ENCODE data around the gene EMILIN3.
A peak's percentile ranks its signal among the peaks of the same experiment; 100 is the strongest.

Gene EMILIN3

DNA sequence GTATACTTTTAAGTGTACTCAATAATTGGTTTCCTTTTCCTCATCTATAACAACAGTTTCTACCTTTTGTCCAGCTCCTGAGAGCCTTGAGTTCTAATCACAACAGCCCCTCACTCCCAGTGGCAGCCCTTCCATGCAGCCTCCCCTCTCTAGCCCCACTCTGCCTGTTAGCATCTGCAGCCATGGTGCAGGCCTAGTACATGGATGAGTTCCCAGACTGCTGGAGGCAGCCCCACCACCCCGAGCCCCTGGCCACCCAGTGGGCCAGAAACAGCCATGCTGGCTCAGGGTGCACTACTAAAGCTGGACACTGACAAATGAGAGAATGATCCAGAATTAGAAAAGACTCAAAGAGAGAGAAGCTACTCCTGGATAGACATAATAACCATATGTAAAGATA lies 35.7 kb downstream of the EMILIN3 start:
- no peak for DNase-seq (ENCODE audit: low read depth)
- no peak overlapping the region for H3K4me3 ChIP-seq (ENCODE audit: low read depth, low read length)
- in situ Hi-C loops (cut with HindIII; ENCODE audit: low sequenced_read_pairs): no loop called here
- TF ChIP-seq, protein P1, sequence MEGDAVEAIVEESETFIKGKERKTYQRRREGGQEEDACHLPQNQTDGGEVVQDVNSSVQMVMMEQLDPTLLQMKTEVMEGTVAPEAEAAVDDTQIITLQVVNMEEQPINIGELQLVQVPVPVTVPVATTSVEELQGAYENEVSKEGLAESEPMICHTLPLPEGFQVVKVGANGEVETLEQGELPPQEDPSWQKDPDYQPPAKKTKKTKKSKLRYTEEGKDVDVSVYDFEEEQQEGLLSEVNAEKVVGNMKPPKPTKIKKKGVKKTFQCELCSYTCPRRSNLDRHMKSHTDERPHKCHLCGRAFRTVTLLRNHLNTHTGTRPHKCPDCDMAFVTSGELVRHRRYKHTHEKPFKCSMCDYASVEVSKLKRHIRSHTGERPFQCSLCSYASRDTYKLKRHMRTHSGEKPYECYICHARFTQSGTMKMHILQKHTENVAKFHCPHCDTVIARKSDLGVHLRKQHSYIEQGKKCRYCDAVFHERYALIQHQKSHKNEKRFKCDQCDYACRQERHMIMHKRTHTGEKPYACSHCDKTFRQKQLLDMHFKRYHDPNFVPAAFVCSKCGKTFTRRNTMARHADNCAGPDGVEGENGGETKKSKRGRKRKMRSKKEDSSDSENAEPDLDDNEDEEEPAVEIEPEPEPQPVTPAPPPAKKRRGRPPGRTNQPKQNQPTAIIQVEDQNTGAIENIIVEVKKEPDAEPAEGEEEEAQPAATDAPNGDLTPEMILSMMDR (IDR thresholded peaks at IDR 0.05; ENCODE audit: low read depth, low read length, missing control alignments): no peak

DNA sequence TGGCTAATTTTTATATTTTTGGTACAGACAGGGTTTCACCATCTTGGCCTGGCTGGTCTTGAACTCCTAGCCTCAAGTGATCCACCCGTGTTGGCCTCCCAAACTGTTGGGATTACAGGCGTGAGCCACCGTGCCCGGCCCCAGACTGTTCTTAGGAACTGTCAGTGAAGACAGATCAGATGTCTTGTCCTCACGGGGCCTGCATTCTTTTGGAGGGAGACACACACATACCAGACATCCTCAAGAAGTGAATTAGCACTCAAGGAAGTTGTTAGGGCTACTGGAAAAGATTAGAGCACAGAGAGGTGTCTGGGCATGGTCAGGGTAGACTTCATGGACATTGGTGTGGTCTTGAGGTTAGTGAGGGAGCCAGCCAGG lies 36.3 kb downstream of the EMILIN3 start:
- no peak overlapping the region for H3K4me3 ChIP-seq (ENCODE audit: low read depth, low read length)
- TF ChIP-seq, protein P1 (IDR thresholded peaks at IDR 0.05; ENCODE audit: low read depth, low read length, missing control alignments): no peak
- no peak for DNase-seq (ENCODE audit: low read depth)
- in situ Hi-C loops (cut with HindIII; ENCODE audit: low sequenced_read_pairs): no loop called here

DNA sequence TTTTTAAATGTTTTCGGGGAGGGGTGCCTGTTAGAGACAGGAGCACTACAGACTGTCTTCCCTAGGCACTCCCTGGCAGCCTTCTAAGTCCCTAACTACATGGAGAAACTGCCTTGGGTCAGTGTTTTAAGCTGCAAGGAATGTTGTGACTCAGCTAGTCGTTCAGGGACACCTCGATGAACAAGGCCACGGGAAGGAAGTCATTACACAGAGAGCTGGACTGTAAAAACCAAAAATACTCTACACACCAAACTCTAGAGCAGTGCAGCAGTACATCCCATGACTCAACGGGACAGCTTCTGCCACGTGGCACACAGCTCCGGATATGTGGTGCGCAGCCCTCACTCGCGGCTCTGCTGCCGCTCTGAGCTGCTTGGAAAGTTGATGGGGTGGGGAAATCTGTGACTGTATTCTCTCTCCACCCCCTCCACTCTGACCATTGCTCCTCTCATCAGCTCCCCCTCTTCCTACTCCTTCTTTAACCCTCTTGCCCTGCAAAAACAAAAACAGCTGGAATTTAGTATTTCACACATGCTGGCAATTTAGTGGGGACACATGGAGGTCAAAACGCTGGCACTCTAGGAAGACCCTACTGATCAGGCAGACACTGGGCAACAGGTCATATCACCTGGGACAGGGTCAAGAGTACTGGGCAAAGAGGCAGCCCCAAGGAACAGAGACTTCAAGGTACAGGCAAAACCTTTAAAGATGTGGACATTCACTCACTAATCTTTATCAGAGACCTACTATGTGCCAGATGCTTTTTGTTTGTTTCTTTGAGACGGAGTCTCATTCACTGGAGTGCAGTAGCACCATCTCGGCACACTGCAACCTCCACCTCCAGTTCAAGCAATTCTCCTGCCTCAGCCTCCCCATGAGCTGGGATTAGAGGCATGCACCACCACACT lies 36.9 kb downstream of the EMILIN3 start:
- H3K4me3 ChIP-seq (ENCODE audit: low read depth, low read length): no peak overlapping the region

DNA sequence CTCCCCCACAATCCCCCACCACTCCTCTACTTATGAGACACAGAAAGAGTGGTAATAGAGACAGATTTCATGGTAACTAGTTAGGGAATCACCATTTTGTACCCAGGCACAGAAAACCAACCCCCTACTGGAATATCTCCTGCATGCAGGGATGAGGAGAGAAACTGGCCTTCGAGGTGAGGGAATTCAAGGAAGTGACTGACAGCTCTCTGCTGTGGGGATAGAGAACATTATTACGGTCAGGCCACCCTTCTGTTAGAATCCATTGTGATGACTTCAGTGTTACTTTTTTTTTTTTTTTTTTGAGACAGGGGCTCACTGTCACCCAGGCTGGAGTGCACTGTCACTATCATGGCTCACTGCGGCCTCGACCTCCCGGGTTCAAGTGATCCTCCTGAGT lies 39.4 kb downstream of the EMILIN3 start:
- TF ChIP-seq, protein P1 (IDR thresholded peaks at IDR 0.05; ENCODE audit: low read depth, low read length, missing control alignments): no peak
- DNase-seq (ENCODE audit: low read depth): no peak
- no peak overlapping the region for H3K4me3 ChIP-seq (ENCODE audit: low read depth, low read length)
- in situ Hi-C loops (cut with HindIII; ENCODE audit: low sequenced_read_pairs): no loop called here

More for the DNA sequence above, 36.9 kb downstream of the EMILIN3 start:
- DNase-seq (ENCODE audit: low read depth): peak; percentile 73
- TF ChIP-seq, protein P1 (IDR thresholded peaks at IDR 0.05; ENCODE audit: low read depth, low read length, missing control alignments): no peak
- in situ Hi-C loops (cut with HindIII; ENCODE audit: low sequenced_read_pairs): no loop called here

DNA sequence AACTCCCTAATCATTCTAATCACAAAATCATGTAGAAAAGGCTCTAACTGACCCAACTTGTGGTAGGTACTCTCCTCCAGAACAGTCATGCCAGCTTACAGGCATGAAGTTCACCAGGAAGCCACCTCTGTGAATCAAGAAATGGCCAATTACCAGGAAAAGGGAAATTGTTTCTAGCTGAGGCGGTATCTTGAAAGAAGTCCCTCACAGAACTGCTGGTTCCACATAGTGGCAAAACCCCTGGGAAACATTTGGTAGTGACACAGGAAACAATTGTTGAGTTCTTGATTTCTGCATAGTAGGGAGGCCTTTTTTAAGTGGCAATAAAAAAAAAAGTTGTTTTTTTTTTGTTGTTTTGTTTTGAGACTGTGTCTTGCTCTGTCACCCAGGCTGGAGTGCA lies 45.6 kb downstream of the EMILIN3 start:
- DNase-seq (ENCODE audit: low read depth): no peak
- in situ Hi-C loops (cut with HindIII; ENCODE audit: low sequenced_read_pairs): no loop called here
- no peak overlapping the region for H3K4me3 ChIP-seq (ENCODE audit: low read depth, low read length)
- TF ChIP-seq, protein P1 (IDR thresholded peaks at IDR 0.05; ENCODE audit: low read depth, low read length, missing control alignments): no peak

DNA sequence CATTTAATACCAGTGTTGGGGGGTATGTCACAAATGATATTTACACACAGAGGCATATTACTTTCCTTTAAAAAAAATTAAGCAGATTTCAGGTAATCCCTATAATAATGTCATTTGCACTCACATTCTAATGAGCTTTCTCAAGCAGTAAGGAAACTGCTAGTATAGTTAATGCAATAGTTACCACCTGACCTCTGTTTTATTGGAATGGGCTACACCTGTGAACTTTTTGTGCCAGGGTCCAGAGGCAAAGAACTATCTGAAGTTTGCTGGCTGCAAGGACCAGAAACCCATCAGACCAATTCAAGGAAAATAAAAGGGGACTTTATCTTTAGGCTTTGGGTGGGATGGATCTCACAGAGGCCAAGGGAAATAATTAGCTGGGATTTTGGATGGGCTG lies 46.2 kb downstream of the EMILIN3 start:
- in situ Hi-C loops (cut with HindIII; ENCODE audit: low sequenced_read_pairs): no loop called here
- no peak for DNase-seq (ENCODE audit: low read depth)
- H3K4me3 ChIP-seq (ENCODE audit: low read depth, low read length): no peak overlapping the region
- TF ChIP-seq, protein P1 (IDR thresholded peaks at IDR 0.05; ENCODE audit: low read depth, low read length, missing control alignments): no peak
